ENCODE results near the gene APOBEC2. TPM values are rescaled to one million over a fixed set of nuclear protein-coding genes. Genes with fewer than 3 reads are reported as not detected.

Gene APOBEC2
- total and polyA plus RNA-seq, 9 of the 15 experiments (the other 6 are each of a cell fraction or from before 2014, with no cell fraction given): 0.25 to 1.6 TPM; not detected in 7

- Histone ChIP-seq H3K4me1 (replicated peaks in 1 of 2; ENCODE audit: control insufficient read depth in 2 of 2, insufficient read depth in 2 of 2, low read length in 2 of 2) (peaks cover 5 to 30% of the 10 kb centered on the region in 2 experiments; a peak in 4 of 5 replicates), H3K9me1 (ENCODE audit: control insufficient read depth, insufficient read depth, low read length) (no peaks in the 10 kb centered on the region), H3K27ac (ENCODE audit: extremely low read depth, low read depth, low read length) (no peak overlapping the region), H3K4me2 (ENCODE audit: insufficient read depth, low read length) (no peak overlapping the region), H3K79me2 (ENCODE audit: control insufficient read depth, insufficient read depth, low read length) (no peaks in the 10 kb centered on the region), H3K4me3 (no peak overlapping the region), H4K20me1 (replicated peaks; ENCODE audit: control insufficient read depth, insufficient read depth, low read length) (no peaks in the 10 kb centered on the region), H3K9me3 (replicated peaks; ENCODE audit: control insufficient read depth, insufficient read depth, low read depth, low read length) (no peaks in the 10 kb centered on the region), H3K27me3 (ENCODE audit: control insufficient read depth in 2 of 2, insufficient read depth in 2 of 2, low read length in 2 of 2) (no peaks in the 10 kb centered on the region), H3K36me3 (ENCODE audit: control insufficient read depth, insufficient read depth, low read length) (peaks cover 45% of the 10 kb centered on the region), H3K9ac (ENCODE audit: insufficient read depth in 1 of 2, low read depth in 2 of 2, low read length in 2 of 2) (no peak overlapping the region), H2AFZ (ENCODE audit: low read depth, low read length) (no peak overlapping the region)
- TF ChIP-seq MCM2 (IDR thresholded peaks at IDR 0.05; ENCODE audit: low read depth): no peak
- TF ChIP-seq, protein P1, sequence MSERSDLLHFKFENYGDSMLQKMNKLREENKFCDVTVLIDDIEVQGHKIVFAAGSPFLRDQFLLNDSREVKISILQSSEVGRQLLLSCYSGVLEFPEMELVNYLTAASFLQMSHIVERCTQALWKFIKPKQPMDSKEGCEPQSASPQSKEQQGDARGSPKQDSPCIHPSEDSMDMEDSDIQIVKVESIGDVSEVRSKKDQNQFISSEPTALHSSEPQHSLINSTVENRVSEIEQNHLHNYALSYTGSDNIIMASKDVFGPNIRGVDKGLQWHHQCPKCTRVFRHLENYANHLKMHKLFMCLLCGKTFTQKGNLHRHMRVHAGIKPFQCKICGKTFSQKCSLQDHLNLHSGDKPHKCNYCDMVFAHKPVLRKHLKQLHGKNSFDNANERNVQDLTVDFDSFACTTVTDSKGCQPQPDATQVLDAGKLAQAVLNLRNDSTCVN (CRISPR knock-in tag; IDR thresholded peaks at IDR 0.05): no peak
- no peak for TF ChIP-seq ZNF316 (IDR thresholded peaks at IDR 0.05)
- DNase-seq (ENCODE audit: extremely low read depth in 1 of 4, low spot score in 3 of 4) (no peak), FAIRE-seq (no peak), ATAC-seq (no peak)
- 77% methylated on average over 1 of the region's 1 CpG for WGBS (ENCODE audit: insufficient coverage, low coverage, missing lambda C conversion rate)
- BruUV-seq (replicated peaks): no TSS peak
- in situ Hi-C loops (cut with MboI): no loop called here
- POLR2A ChIA-PET: interaction anchor here (0.8 to 1.3 kb wide), 3 partner anchors 11 to 942 kb away, joined by 3 to 4 read pairs (median 3); partner anchors contain the start of gene NFYA
- CTCF ChIA-PET (ENCODE audit: low intra/inter-chr PET ratio): no interaction called here
- intact Hi-C loops (cut with micrococcal nuclease): no loop called here
Measured at GRCh38 chr6:41062056-41062455, 9.1 kb downstream of the APOBEC2 start.

GRCh38 chr6:41063884-41064285 is 10.9 kb downstream of the APOBEC2 start:
- no peaks in the 10 kb centered on the region for H3K79me2 ChIP-seq (ENCODE audit: control insufficient read depth, insufficient read depth, low read length)
- ATAC-seq (no peak), DNase-seq (ENCODE audit: extremely low read depth in 1 of 4, low spot score in 3 of 4) (no peak), FAIRE-seq (no peak)
- peaks cover 0 to 12% of the 10 kb centered on the region in 2 experiments; a peak in 3 of 5 replicates for H3K4me1 ChIP-seq (replicated peaks in 1 of 2; ENCODE audit: control insufficient read depth in 2 of 2, insufficient read depth in 2 of 2, low read length in 2 of 2)
- H3K4me3 ChIP-seq: no peak overlapping the region
- H3K9ac ChIP-seq (ENCODE audit: insufficient read depth in 1 of 2, low read depth in 2 of 2, low read length in 2 of 2): no peak overlapping the region
- no peaks in the 10 kb centered on the region for H4K20me1 ChIP-seq (replicated peaks; ENCODE audit: control insufficient read depth, insufficient read depth, low read length)
- H3K9me1 ChIP-seq (ENCODE audit: control insufficient read depth, insufficient read depth, low read length): no peaks in the 10 kb centered on the region
- H3K9me3 ChIP-seq (replicated peaks; ENCODE audit: control insufficient read depth, insufficient read depth, low read depth, low read length): no peaks in the 10 kb centered on the region
- H2AFZ ChIP-seq (ENCODE audit: low read depth, low read length): no peak overlapping the region
- CTCF ChIA-PET (ENCODE audit: low intra/inter-chr PET ratio): no interaction called here
- WGBS (ENCODE audit: insufficient coverage, low coverage, missing lambda C conversion rate): 94% methylated on average over 2 of the region's 2 CpGs
- POLR2A ChIA-PET: interaction anchor here (1.5 kb wide), 1 partner anchor 10 kb away, joined by 5 read pairs; no protein-coding TSS in a partner anchor
- intact Hi-C loops (cut with micrococcal nuclease): no loop called here
- H3K27ac ChIP-seq (ENCODE audit: extremely low read depth, low read depth, low read length): no peak overlapping the region
- in situ Hi-C loops (cut with MboI): no loop called here
- H3K27me3 ChIP-seq (ENCODE audit: control insufficient read depth in 2 of 2, insufficient read depth in 2 of 2, low read length in 2 of 2): no peaks in the 10 kb centered on the region
- H3K4me2 ChIP-seq (ENCODE audit: insufficient read depth, low read length): no peak overlapping the region
- no TSS peak for BruUV-seq (replicated peaks)
- H3K36me3 ChIP-seq (ENCODE audit: control insufficient read depth, insufficient read depth, low read length): peaks cover 64% of the 10 kb centered on the region
- TF ChIP-seq, protein P2, sequence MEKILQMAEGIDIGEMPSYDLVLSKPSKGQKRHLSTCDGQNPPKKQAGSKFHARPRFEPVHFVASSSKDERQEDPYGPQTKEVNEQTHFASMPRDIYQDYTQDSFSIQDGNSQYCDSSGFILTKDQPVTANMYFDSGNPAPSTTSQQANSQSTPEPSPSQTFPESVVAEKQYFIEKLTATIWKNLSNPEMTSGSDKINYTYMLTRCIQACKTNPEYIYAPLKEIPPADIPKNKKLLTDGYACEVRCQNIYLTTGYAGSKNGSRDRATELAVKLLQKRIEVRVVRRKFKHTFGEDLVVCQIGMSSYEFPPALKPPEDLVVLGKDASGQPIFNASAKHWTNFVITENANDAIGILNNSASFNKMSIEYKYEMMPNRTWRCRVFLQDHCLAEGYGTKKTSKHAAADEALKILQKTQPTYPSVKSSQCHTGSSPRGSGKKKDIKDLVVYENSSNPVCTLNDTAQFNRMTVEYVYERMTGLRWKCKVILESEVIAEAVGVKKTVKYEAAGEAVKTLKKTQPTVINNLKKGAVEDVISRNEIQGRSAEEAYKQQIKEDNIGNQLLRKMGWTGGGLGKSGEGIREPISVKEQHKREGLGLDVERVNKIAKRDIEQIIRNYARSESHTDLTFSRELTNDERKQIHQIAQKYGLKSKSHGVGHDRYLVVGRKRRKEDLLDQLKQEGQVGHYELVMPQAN (IDR thresholded peaks at IDR 0.05; ENCODE audit: borderline replicate concordance): no peak
- TF ChIP-seq TBP (optimal IDR thresholded peaks at IDR 0.05; ENCODE audit: low read depth, low read length) (no peak), ZNF384 (IDR thresholded peaks at IDR 0.05; ENCODE audit: low read depth, low read length) (no peak), HDAC6 (IDR thresholded peaks at IDR 0.05; ENCODE audit: low read depth, low read length) (no peak), JUNB (CRISPR knock-in tag; conservative IDR thresholded peaks at IDR 0.05) (no peak), MEF2D (tag; conservative IDR thresholded peaks at IDR 0.05; ENCODE audit: low read depth) (no peak), TCF7 (IDR thresholded peaks at IDR 0.05; ENCODE audit: borderline replicate concordance) (no peak), CBX2 (IDR thresholded peaks at IDR 0.05; ENCODE audit: insufficient read depth, low read length, poor library complexity, severe bottlenecking) (no peak)
- TF ChIP-seq, protein P3, sequence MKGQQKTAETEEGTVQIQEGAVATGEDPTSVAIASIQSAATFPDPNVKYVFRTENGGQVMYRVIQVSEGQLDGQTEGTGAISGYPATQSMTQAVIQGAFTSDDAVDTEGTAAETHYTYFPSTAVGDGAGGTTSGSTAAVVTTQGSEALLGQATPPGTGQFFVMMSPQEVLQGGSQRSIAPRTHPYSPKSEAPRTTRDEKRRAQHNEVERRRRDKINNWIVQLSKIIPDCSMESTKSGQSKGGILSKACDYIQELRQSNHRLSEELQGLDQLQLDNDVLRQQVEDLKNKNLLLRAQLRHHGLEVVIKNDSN (CRISPR knock-in tag; IDR thresholded peaks at IDR 0.05): no peak

Measured in K562 (cell line).